OCI-LY7 (cell line): ENCODE data around the gene IDH2. TPM values are rescaled to one million over a fixed set of nuclear protein-coding genes. Genes with fewer than 3 reads are reported as not detected.

ENCODE experiments used
- BruUV-seq: library from RNA; stranded (reverse); fragments of 400-500 nt; replicated peaks from 2 replicates; lab custom pipeline; 2021; lab: Mats Ljungman, UMichigan
- CTCF ChIA-PET: fragments of 300-600 bp; sonication (Branson Sonifier 250); formaldehyde crosslinking; loops from one replicate; lab custom pipeline; 2022; ENCODE audit warnings: antibody characterized with exemption; ENCODE audit not compliant: unreplicated experiment; lab: Charles Lee
- POLR2A ChIA-PET: fragments of 300-600 bp; sonication (Branson Sonifier 250); formaldehyde crosslinking; loops from one replicate; lab custom pipeline; 2022; ENCODE audit warnings: antibody characterized with exemption; lab: Charles Lee
- DNase-seq: peaks from one replicate; pipeline ENCODE4 v3.0.0-alpha.2; 2015; ENCODE audit warnings: low spot score
- H2AFZ ChIP-seq: fragments of 200-600 bp; sonication (generic), shearing (Covaris generic); 2 replicates; pipeline ENCODE4 v1.6.1; 2014; ENCODE audit warnings: mild to moderate bottlenecking, antibody characterized with exemption, low read length, moderate library complexity
- H3K27ac ChIP-seq: fragments of 200-600 bp; sonication (generic); 2 replicates; pipeline ENCODE4 v1.5.1; 2014; ENCODE audit warnings: mixed run types, low read depth, mild to moderate bottlenecking, moderate library complexity, low read length, inconsistent platforms; ENCODE audit not compliant: poor library complexity, severe bottlenecking
- H3K36me3 ChIP-seq: fragments of 200-600 bp; sonication (generic); 2 replicates; pipeline ENCODE4 v1.6.1; 2014; ENCODE audit warnings: mild to moderate bottlenecking, antibody characterized with exemption, low read length, moderate library complexity, mixed read lengths; ENCODE audit not compliant: insufficient read depth
- H3K4me1 ChIP-seq: fragments of 200-600 bp; sonication (generic); 2 replicates; pipeline ENCODE4 v1.5.1; 2014; ENCODE audit warnings: mild to moderate bottlenecking, low read length; ENCODE audit not compliant: insufficient read depth, poor library complexity, severe bottlenecking
- H3K4me2 ChIP-seq: fragments of 200-600 bp; sonication (generic); 2 replicates; pipeline ENCODE4 v1.6.1; 2014; ENCODE audit warnings: mild to moderate bottlenecking, low read length
- H3K4me3 ChIP-seq: fragments of 200-600 bp; sonication (generic); 2 replicates; pipeline ENCODE4 v1.5.1; 2014; ENCODE audit warnings: mild to moderate bottlenecking, low read depth, low read length; ENCODE audit not compliant: poor library complexity, severe bottlenecking
- H3K79me2 ChIP-seq: fragments of 200-600 bp; sonication (generic); 2 replicates; pipeline ENCODE4 v1.6.1; 2016; ENCODE audit warnings: low read depth, mild to moderate bottlenecking, low read length, moderate library complexity, mixed read lengths; ENCODE audit not compliant: insufficient read depth
- H3K9me2 ChIP-seq: fragments of 200-600 bp; sonication (generic); 2 replicates; pipeline ENCODE4 v1.6.1; 2016; ENCODE audit warnings: mild to moderate bottlenecking, low read length, mixed read lengths; ENCODE audit not compliant: insufficient read depth
- H3K9me3 ChIP-seq: fragments of 200-600 bp; sonication (generic); 2 replicates; pipeline ENCODE4 v1.6.1; 2014; ENCODE audit warnings: mild to moderate bottlenecking, mixed run types, low read length, mixed read lengths
- H4K20me1 ChIP-seq: fragments of 200-600 bp; sonication (generic); 2 replicates; pipeline ENCODE4 v1.6.1; 2014; ENCODE audit warnings: mild to moderate bottlenecking, antibody characterized with exemption, low read length, moderate library complexity, mixed read lengths; ENCODE audit not compliant: insufficient read depth
- EZH2phosphoT487 ChIP-seq: fragments of 200-600 bp; sonication (generic); IDR thresholded peaks from 2 replicates; pipeline ENCODE4 v1.6.1; 2018; ENCODE audit warnings: low read depth, borderline replicate concordance, mild to moderate bottlenecking, mixed run types, antibody characterized with exemption, low read length, moderate library complexity, mixed read lengths
- intact Hi-C: fragments of 100-400 bp; cut with micrococcal nuclease; formaldehyde crosslinking; loops from one replicate; pipeline ENCODE4 v1.10.0; 2022; ENCODE audit not compliant: unreplicated experiment
- small RNA-seq: library from RNA; depleted of rRNA; stranded (forward); fragments of <200 nt; gene quantifications from one replicate; pipeline ENCODE3, GENCODE V24; 2014
- total RNA-seq, 2 experiments: library from RNA; depleted of rRNA in 1 of 2; stranded (reverse); fragments of >200 nt in 1 of 2; shearing (Covaris generic) in 1 of 2; gene quantifications; 2 replicates each; pipeline ENCODE4 v1.2.3, GENCODE V29; 2014 to 2022
- TF ChIP-seq, protein P1 (sequence below): fragments of 200-600 bp; sonication (generic); conservative IDR thresholded peaks from 2 replicates; pipeline ENCODE4 v1.5.1; 2014; ENCODE audit warnings: mild to moderate bottlenecking, antibody characterized with exemption, low read length, moderate library complexity, mixed read lengths

Gene IDH2
- total RNA-seq, 2 experiments from 2014 or later, result 220 to 224 TPM

DNA sequence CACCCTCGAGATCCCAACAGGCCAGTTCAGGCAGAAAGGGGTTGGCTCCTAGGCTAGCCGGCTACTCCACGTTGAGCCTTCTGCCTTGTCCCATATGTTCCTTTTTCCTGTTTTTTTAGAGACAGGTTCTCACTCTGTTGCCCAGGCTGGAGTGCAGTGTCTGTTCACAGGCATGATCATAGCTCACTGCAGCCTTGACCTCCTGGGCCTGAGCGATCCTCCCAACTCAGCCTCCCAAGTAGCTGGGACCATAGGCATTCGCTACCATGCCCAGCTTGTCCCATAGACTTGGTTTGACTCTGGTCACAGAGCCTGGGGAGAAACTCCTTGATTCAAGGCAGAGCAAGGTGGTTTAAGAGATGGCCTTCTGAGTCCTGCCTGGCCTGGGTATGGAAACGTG lies 68.8 kb downstream of the IDH2 start:
- CTCF ChIA-PET, result no interaction called here
- Histone ChIP-seq H3K9me3 (no peaks in the 10 kb centered on the region), H3K36me3 (0 out of 2 replicates have a peak, but pooled peaks cover under 1% of the 10 kb centered on the region), H3K9me2 (no peaks in the 10 kb centered on the region), H4K20me1 (no peaks in the 10 kb centered on the region), H2AFZ (no peak overlapping the region), H3K27ac (no peak overlapping the region), H3K79me2 (no peaks in the 10 kb centered on the region), H3K4me3 (no peak overlapping the region), H3K4me2 (no peak overlapping the region), H3K4me1 (peaks cover 45% of the 10 kb centered on the region)
- TF ChIP-seq EZH2phosphoT487, result no peak
- TF ChIP-seq, protein P1, sequence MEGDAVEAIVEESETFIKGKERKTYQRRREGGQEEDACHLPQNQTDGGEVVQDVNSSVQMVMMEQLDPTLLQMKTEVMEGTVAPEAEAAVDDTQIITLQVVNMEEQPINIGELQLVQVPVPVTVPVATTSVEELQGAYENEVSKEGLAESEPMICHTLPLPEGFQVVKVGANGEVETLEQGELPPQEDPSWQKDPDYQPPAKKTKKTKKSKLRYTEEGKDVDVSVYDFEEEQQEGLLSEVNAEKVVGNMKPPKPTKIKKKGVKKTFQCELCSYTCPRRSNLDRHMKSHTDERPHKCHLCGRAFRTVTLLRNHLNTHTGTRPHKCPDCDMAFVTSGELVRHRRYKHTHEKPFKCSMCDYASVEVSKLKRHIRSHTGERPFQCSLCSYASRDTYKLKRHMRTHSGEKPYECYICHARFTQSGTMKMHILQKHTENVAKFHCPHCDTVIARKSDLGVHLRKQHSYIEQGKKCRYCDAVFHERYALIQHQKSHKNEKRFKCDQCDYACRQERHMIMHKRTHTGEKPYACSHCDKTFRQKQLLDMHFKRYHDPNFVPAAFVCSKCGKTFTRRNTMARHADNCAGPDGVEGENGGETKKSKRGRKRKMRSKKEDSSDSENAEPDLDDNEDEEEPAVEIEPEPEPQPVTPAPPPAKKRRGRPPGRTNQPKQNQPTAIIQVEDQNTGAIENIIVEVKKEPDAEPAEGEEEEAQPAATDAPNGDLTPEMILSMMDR, result no peak
- intact Hi-C loops, result no loop called here
- no TSS peak for BruUV-seq
- POLR2A ChIA-PET, result interaction anchor here (1.3 kb wide), 1 partner anchor 16 kb away, joined by 3 read pairs; no protein-coding TSS in a partner anchor
- no peak for DNase-seq

Small RNA genes within 50 kb of the gene (small RNA-seq; reads per million reads assigned to genes)
- not detected for gene RF00066

Other genes starting within 250 kb of the IDH2 start
- 20.8 and 28.5 TPM in 2 replicates for gene AP3S2, start 208.5 kb downstream of the IDH2 start, total RNA-seq (2014; rRNA removed; shearing (Covaris generic))
- gene AP3S2, start 208.5 kb downstream of the IDH2 start, total RNA-seq (2022), result 30.4 and 37.4 TPM in 2 replicates
- not detected in 2 replicates for gene ARPIN, start 189.5 kb downstream of the IDH2 start, total RNA-seq (2014; rRNA removed; shearing (Covaris generic))
- gene ARPIN, start 189.5 kb downstream of the IDH2 start, total RNA-seq (2022), result not detected in 2 replicates
- gene ZNF710, start 101.1 kb downstream of the IDH2 start, total RNA-seq (2014; rRNA removed; shearing (Covaris generic)), result 8.6 and 13.8 TPM in 2 replicates
- gene ZNF710, start 101.1 kb downstream of the IDH2 start, total RNA-seq (2022), result 19.0 and 21.9 TPM in 2 replicates
- 21.9 and 44.1 TPM in 2 replicates for gene SEMA4B, start 98.9 kb upstream of the IDH2 start, total RNA-seq (2014; rRNA removed; shearing (Covaris generic))
- 34.9 and 38.2 TPM in 2 replicates for gene SEMA4B, start 98.9 kb upstream of the IDH2 start, total RNA-seq (2022)
- gene CIB1, start 131.5 kb upstream of the IDH2 start, total RNA-seq (2014; rRNA removed; shearing (Covaris generic)), result 52.8 and 53.2 TPM in 2 replicates
- 54.5 and 66.0 TPM in 2 replicates for gene CIB1, start 131.5 kb upstream of the IDH2 start, total RNA-seq (2022)
- gene GDPGP1, start 131.7 kb upstream of the IDH2 start, total RNA-seq (2014; rRNA removed; shearing (Covaris generic)), result 8.1 and 22.3 TPM in 2 replicates
- 12.1 and 12.9 TPM in 2 replicates for gene GDPGP1, start 131.7 kb upstream of the IDH2 start, total RNA-seq (2022)
- 0.57 and 0.88 TPM in 2 replicates for gene TTLL13, start 147.1 kb upstream of the IDH2 start, total RNA-seq (2014; rRNA removed; shearing (Covaris generic))
- 0.77 and 1.3 TPM in 2 replicates for gene TTLL13, start 147.1 kb upstream of the IDH2 start, total RNA-seq (2022)
- 65.0 and 72.8 TPM in 2 replicates for gene NGRN, start 163.2 kb upstream of the IDH2 start, total RNA-seq (2014; rRNA removed; shearing (Covaris generic))
- gene NGRN, start 163.2 kb upstream of the IDH2 start, total RNA-seq (2022), result 40.0 and 44.4 TPM in 2 replicates
- gene ZNF774, start 249.8 kb upstream of the IDH2 start, total RNA-seq (2014; rRNA removed; shearing (Covaris generic)), result 0.49 and 1.2 TPM in 2 replicates
- 1.3 and 1.6 TPM in 2 replicates for gene ZNF774, start 249.8 kb upstream of the IDH2 start, total RNA-seq (2022)